ENCODE data around the gene BCAR1. TPM values are rescaled to one million over a fixed set of nuclear protein-coding genes. Genes with fewer than 3 reads are reported as not detected.

Gene BCAR1, protein sequence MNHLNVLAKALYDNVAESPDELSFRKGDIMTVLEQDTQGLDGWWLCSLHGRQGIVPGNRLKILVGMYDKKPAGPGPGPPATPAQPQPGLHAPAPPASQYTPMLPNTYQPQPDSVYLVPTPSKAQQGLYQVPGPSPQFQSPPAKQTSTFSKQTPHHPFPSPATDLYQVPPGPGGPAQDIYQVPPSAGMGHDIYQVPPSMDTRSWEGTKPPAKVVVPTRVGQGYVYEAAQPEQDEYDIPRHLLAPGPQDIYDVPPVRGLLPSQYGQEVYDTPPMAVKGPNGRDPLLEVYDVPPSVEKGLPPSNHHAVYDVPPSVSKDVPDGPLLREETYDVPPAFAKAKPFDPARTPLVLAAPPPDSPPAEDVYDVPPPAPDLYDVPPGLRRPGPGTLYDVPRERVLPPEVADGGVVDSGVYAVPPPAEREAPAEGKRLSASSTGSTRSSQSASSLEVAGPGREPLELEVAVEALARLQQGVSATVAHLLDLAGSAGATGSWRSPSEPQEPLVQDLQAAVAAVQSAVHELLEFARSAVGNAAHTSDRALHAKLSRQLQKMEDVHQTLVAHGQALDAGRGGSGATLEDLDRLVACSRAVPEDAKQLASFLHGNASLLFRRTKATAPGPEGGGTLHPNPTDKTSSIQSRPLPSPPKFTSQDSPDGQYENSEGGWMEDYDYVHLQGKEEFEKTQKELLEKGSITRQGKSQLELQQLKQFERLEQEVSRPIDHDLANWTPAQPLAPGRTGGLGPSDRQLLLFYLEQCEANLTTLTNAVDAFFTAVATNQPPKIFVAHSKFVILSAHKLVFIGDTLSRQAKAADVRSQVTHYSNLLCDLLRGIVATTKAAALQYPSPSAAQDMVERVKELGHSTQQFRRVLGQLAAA
- total RNA-seq (10 to 100 TPM; 25.1 to 36.3 TPM), polyA plus RNA-seq (ENCODE audit: insufficient read length in 2 of 2) (10 to 100 TPM; 81.7 to 98.0 TPM)
- long read RNA-seq, donor 1, transcript BCAR1-212 (3 exons, 2,692 nt), result major isoform, 5 of 13 reads
- long read RNA-seq, donor 1, transcript BCAR1-207 (7 exons, 3,192 nt), result major isoform, 5 of 13 reads
- long read RNA-seq, donor 1, partial matches to known transcripts, result 0 of 13 reads
- long read RNA-seq, donor 1, other reads (novel, unspliced or antisense), result 0 of 13 reads
- long read RNA-seq, donor 2, transcript BCAR1-212 (3 exons, 2,692 nt), result major isoform, 6 of 8 reads
- long read RNA-seq, donor 2, partial matches to known transcripts, result 0 of 8 reads
- long read RNA-seq, donor 2, other reads (novel, unspliced or antisense), result 0 of 8 reads
- long read RNA-seq, donor 3, transcript BCAR1-212 (3 exons, 2,692 nt), result major isoform, 6 of 36 reads
- long read RNA-seq, donor 3, partial matches to known transcripts, result 28 of 36 reads
- long read RNA-seq, donor 3, other reads (novel, unspliced or antisense), result 0 of 36 reads
- long read RNA-seq, donor 4, partial matches to known transcripts, result 6 of 14 reads
- long read RNA-seq, donor 4, other reads (novel, unspliced or antisense), result 0 of 14 reads

DNA sequence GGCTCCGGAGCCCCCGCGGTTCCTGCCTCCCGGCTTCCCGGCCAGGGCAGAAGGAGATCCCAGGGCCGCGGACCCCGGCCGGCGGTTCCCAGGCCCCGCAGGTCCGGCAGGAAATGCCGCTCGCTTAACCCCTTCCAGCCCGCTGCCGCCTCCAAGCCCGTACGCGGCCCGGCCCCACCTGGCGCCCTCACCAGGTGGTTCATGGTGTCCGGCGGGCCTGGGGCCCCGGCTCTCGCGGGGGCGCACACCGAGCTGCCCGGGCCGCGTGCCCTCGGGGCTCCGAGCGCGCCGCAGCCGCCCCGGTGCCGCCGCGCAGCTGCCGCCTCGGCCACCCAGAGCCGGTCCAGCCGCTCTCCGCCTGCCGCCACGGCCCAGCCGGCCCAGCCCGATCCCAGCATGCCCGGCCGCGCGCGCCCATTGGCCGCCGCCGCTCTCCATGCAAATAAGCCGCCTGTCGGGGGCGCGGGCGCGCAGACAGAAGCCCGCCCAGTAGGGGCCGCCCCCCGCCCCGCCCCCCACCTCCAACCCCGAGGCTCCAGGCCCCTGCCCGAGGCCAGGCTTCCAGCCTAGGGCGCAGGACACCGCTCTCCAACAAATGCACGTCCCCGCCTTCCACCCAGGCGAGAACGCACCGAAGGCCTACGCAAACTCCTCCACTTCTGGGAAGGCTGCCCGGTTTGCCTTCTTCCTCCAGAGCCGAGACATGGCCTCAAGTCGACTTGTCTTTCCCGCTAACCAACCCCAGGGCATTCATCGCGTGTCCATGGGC lies at the start of gene BCAR1:
BCAR1 (minus strand) TSS at position 345 of the 769 bp plus-strand sequence; CDS start at position 203, 142 bp downstream.
- Histone ChIP-seq H3K4me3 (ENCODE audit: low read depth, low read length) (peak within 1 kb of the TSS; percentile 56), H3K9me3 (ENCODE audit: control insufficient read depth, insufficient read depth, low read length) (no peaks in the 10 kb centered on the region), H3K27ac (ENCODE audit: low read depth, low read length) (peak within 1 kb of the TSS; percentile 97), H3K4me1 (ENCODE audit: control insufficient read depth, insufficient read depth, low read length) (peaks cover 89% of the 10 kb centered on the region), H3K27me3 (ENCODE audit: control insufficient read depth, insufficient read depth, low read length) (no peaks in the 10 kb centered on the region), H3K36me3 (ENCODE audit: control insufficient read depth, insufficient read depth, low read length) (peaks cover 36% of the 10 kb centered on the region)
- under 1% methylated on average over 77 of the region's 84 CpGs for WGBS (ENCODE audit: insufficient coverage)
- DNase-seq (ENCODE audit: low read depth in 4 of 6, low spot score in 6 of 6), result peak in 5 of 6 donors; percentile 59 to 93 (median 78)

DNA sequence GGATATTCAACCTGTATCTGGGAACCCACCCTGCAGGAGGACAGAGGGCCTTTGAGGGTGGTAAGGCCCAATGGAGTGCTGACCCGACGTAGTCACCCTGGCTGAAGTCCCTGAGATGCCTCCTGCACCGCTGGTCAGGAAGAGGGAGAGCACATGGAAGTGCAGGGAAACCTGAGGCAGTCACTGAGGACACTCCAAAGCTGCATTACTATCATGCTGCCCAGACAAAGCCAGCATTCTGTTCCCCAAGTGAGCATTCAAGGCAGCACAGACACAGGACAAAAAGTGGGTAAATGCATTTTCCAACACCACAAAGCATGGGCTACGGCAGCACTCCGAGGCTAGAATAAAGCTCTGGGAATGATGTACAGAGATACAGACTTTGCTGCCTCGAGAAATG lies 46.8 kb upstream of the BCAR1 start:
- peak in 1 of 6 donors; percentile 58 for DNase-seq (ENCODE audit: low read depth in 4 of 6, low spot score in 6 of 6)
- Histone ChIP-seq H3K9me3 (ENCODE audit: control insufficient read depth, insufficient read depth, low read length) (no peaks in the 10 kb centered on the region), H3K27ac (ENCODE audit: low read depth, low read length) (no peak overlapping the region), H3K4me1 (ENCODE audit: control insufficient read depth, insufficient read depth, low read length) (peaks cover 28% of the 10 kb centered on the region), H3K27me3 (ENCODE audit: control insufficient read depth, insufficient read depth, low read length) (no peaks in the 10 kb centered on the region), H3K36me3 (ENCODE audit: control insufficient read depth, insufficient read depth, low read length) (peaks cover 11% of the 10 kb centered on the region), H3K4me3 (ENCODE audit: low read depth, low read length) (no peak overlapping the region)
- WGBS (ENCODE audit: insufficient coverage), result 50% methylated on average over 4 of the region's 6 CpGs

DNA sequence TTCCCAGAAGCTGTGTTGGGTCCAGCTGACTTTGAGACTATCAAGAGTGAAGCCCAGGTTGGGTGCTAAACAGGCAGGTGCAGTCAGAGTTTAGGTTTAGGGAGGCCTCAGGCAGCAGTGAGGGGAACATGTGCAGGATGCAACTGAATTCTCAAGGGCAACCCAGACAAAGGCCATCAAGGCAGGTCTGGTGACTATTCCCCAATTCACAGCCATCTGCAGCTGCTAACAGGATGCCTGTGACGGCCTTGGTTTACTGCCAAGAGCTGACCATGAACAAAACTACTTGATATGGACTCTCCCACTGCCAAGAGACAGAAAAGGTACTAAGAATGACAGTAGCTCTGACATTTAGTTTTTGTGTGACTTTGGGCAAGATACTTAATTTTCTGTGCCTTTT lies 45.2 kb upstream of the BCAR1 start:
- Histone ChIP-seq H3K27ac (ENCODE audit: low read depth, low read length) (peak overlapping the region; percentile 27), H3K36me3 (ENCODE audit: control insufficient read depth, insufficient read depth, low read length) (peaks cover 9% of the 10 kb centered on the region), H3K4me1 (ENCODE audit: control insufficient read depth, insufficient read depth, low read length) (peaks cover 28% of the 10 kb centered on the region), H3K4me3 (ENCODE audit: low read depth, low read length) (no peak overlapping the region), H3K27me3 (ENCODE audit: control insufficient read depth, insufficient read depth, low read length) (no peaks in the 10 kb centered on the region), H3K9me3 (ENCODE audit: control insufficient read depth, insufficient read depth, low read length) (no peaks in the 10 kb centered on the region)
- DNase-seq (ENCODE audit: low read depth in 4 of 6, low spot score in 6 of 6), result peak in 2 of 6 donors; percentile 70 to 82
- no CpG with 5 or more reads among the region's 1 CpG for WGBS (ENCODE audit: insufficient coverage)

DNA sequence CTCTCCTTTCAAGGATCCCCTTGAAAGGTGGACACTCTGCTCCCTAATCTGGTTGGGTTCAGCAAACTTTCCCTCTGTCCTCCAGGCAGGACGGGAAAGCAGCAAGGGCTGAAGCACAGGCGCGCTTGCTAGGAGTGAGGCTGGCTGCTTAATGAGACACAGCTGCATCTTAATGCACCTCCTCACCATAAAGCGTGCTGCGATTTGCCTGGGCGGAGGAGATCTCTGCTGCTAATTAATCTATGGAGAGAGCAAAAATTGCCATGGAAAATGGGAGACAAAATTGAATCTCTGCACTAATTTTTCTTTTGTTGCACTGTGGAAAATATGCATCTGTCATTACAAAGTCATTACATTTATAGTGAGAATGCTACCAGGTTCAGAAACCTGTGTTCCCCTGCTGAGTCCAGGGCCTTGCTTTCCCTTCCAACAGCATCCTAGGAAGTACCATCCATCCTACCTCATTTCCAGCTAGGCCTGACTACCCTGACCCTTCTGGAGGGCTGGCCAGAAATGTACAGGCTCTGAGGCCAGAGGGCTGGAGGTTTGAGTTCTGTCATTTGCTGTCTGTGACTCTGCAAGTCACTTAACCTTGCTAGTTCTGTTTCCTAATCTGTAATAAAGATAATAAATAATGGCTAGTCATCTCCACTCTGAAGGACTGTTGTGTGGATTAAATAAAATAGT lies 43.5 kb upstream of the BCAR1 start:
- no peaks in the 10 kb centered on the region for H3K27me3 ChIP-seq (ENCODE audit: control insufficient read depth, insufficient read depth, low read length)
- H3K9me3 ChIP-seq (ENCODE audit: control insufficient read depth, insufficient read depth, low read length), result no peaks in the 10 kb centered on the region
- peaks cover 11% of the 10 kb centered on the region for H3K36me3 ChIP-seq (ENCODE audit: control insufficient read depth, insufficient read depth, low read length)
- 14% methylated on average over 1 of the region's 6 CpGs for WGBS (ENCODE audit: insufficient coverage)
- peak in 1 of 6 donors; percentile 94 for DNase-seq (ENCODE audit: low read depth in 4 of 6, low spot score in 6 of 6)
- H3K27ac ChIP-seq (ENCODE audit: low read depth, low read length), result no peak overlapping the region
- H3K4me3 ChIP-seq (ENCODE audit: low read depth, low read length), result no peak overlapping the region
- H3K4me1 ChIP-seq (ENCODE audit: control insufficient read depth, insufficient read depth, low read length), result peaks cover 28% of the 10 kb centered on the region

DNA sequence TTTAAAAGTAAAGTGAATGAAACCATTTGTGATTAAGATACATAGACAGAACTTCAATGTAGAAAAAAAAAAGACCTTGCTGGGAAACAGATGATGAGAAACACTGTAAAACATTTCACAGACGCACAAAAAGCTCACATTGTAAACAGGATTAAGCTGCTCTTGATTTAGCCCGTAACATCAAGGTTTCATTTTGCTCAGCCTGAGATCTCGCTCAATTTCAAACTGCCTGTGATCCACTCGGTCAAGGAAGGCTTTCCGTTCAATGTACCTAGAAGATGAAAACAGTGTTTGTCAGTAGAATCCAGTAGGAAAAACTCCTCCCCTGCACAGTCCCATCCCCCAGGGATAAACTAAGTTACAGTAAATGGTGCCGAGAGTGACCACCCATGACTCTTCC lies 42.3 kb upstream of the BCAR1 start:
- no peaks in the 10 kb centered on the region for H3K9me3 ChIP-seq (ENCODE audit: control insufficient read depth, insufficient read depth, low read length)
- no peak for DNase-seq (ENCODE audit: low read depth in 4 of 6, low spot score in 6 of 6)
- H3K4me1 ChIP-seq (ENCODE audit: control insufficient read depth, insufficient read depth, low read length), result peaks cover 23% of the 10 kb centered on the region
- H3K27me3 ChIP-seq (ENCODE audit: control insufficient read depth, insufficient read depth, low read length), result no peaks in the 10 kb centered on the region
- H3K27ac ChIP-seq (ENCODE audit: low read depth, low read length), result no peak overlapping the region
- no peak overlapping the region for H3K4me3 ChIP-seq (ENCODE audit: low read depth, low read length)
- WGBS (ENCODE audit: insufficient coverage), result 95% methylated on average over 4 of the region's 6 CpGs
- H3K36me3 ChIP-seq (ENCODE audit: control insufficient read depth, insufficient read depth, low read length), result peaks cover 10% of the 10 kb centered on the region

DNA sequence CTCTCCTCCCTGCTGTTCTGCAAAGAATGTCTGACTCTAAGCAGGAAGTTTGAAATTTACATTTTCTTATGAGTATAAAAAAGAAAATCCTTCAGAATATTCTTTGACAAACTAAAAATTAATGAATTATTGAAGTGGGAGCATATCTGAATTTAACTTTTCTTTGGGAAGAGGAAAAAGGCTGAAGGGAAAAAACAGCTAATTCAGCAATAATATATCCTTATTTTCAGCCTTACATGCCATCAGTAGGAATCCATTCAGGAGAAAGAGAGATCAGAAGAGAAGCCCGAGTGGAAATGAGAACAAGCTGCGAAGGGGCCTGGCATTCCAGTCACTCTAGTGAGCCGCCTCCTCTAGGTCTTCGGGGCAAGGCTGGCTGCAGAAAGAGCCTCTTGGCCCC lies 41.7 kb upstream of the BCAR1 start:
- Histone ChIP-seq H3K4me3 (ENCODE audit: low read depth, low read length) (no peak overlapping the region), H3K4me1 (ENCODE audit: control insufficient read depth, insufficient read depth, low read length) (peaks cover 20% of the 10 kb centered on the region), H3K27ac (ENCODE audit: low read depth, low read length) (no peak overlapping the region), H3K36me3 (ENCODE audit: control insufficient read depth, insufficient read depth, low read length) (peaks cover 13% of the 10 kb centered on the region), H3K27me3 (ENCODE audit: control insufficient read depth, insufficient read depth, low read length) (no peaks in the 10 kb centered on the region), H3K9me3 (ENCODE audit: control insufficient read depth, insufficient read depth, low read length) (no peaks in the 10 kb centered on the region)
- WGBS (ENCODE audit: insufficient coverage), result 86% methylated on average over 4 of the region's 4 CpGs
- DNase-seq (ENCODE audit: low read depth in 4 of 6, low spot score in 6 of 6), result no peak

DNA sequence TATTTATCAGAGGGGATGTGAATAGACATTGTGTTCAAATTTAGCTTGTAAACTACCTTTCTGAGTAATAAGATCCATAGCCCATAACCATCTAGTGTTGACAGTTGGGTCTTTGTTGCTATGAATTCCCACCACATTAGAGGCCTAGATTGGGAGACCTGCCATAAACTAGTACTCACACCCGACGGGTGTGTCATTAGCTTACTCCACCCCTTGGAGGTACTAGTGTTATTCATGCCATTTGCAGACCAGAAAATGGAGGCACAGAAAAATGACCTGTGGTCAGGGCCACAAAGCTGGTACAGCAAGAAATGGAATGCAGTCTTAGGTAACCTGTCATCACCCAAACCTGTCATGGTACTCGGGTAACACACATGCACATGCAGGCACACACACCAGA lies 41.3 kb upstream of the BCAR1 start:
- Histone ChIP-seq H3K36me3 (ENCODE audit: control insufficient read depth, insufficient read depth, low read length) (peaks cover 13% of the 10 kb centered on the region), H3K4me1 (ENCODE audit: control insufficient read depth, insufficient read depth, low read length) (peaks cover 18% of the 10 kb centered on the region), H3K27ac (ENCODE audit: low read depth, low read length) (no peak overlapping the region), H3K4me3 (ENCODE audit: low read depth, low read length) (no peak overlapping the region), H3K9me3 (ENCODE audit: control insufficient read depth, insufficient read depth, low read length) (no peaks in the 10 kb centered on the region), H3K27me3 (ENCODE audit: control insufficient read depth, insufficient read depth, low read length) (no peaks in the 10 kb centered on the region)
- 92% methylated on average over 3 of the region's 3 CpGs for WGBS (ENCODE audit: insufficient coverage)
- no peak for DNase-seq (ENCODE audit: low read depth in 4 of 6, low spot score in 6 of 6)

DNA sequence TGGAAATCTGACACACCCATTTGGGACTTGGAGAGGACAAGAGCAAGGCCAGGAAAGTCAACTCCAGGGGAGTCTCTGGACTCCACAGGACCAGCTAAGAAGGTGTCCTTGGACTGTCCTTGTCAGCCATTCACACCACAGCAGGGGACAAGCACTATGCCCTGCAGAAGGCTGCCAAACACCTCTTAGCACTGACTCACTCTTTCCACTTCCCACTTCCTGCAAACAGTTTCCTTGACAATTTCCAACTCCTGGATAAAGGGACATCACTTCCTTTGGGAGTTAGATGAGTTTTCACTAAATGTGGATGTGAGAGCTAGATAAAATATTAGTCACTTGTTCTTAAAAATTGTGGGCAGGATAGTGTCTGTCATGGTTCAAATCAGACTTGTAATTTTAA lies 37.8 kb upstream of the BCAR1 start:
- no peak overlapping the region for H3K27ac ChIP-seq (ENCODE audit: low read depth, low read length)
- H3K27me3 ChIP-seq (ENCODE audit: control insufficient read depth, insufficient read depth, low read length), result no peaks in the 10 kb centered on the region
- no peak overlapping the region for H3K4me3 ChIP-seq (ENCODE audit: low read depth, low read length)

More for the DNA sequence above, 37.8 kb upstream of the BCAR1 start:
- Histone ChIP-seq H3K9me3 (ENCODE audit: control insufficient read depth, insufficient read depth, low read length) (no peaks in the 10 kb centered on the region), H3K4me1 (ENCODE audit: control insufficient read depth, insufficient read depth, low read length) (no peaks in the 10 kb centered on the region), H3K36me3 (ENCODE audit: control insufficient read depth, insufficient read depth, low read length) (peaks cover 16% of the 10 kb centered on the region)
- DNase-seq (ENCODE audit: low read depth in 4 of 6, low spot score in 6 of 6), result no peak

All from spinal cord (tissue), 10 donors.